Activated B cell treated with CpG ODN at 0.5 μM for 24 hours (primary cell): ENCODE data around the gene USP12. TPM values are rescaled to one million over a fixed set of nuclear protein-coding genes. Genes with fewer than 3 reads are reported as not detected.

ENCODE experiments used
- ATAC-seq: fragments of 200-7000 bp; cut with Tn5 transposase; one replicate; pipeline ENCODE4 v1.10.0; 2021; ENCODE audit warnings: low read depth, mild to moderate bottlenecking, moderate library complexity
- CTCF ChIA-PET: fragments of 350-600 bp; sonication (Branson Sonifier 250); formaldehyde crosslinking; loops from one replicate; lab custom pipeline; 2021; ENCODE audit warnings: antibody characterized with exemption; lab: Charles Lee
- POLR2A ChIA-PET: fragments of 350-600 bp; sonication (Branson Sonifier 250); formaldehyde crosslinking; loops from one replicate; lab custom pipeline; 2021; ENCODE audit warnings: antibody characterized with exemption; lab: Charles Lee
- DNase-seq: peaks from one replicate; pipeline ENCODE4 v3.0.0; 2022
- H3K27ac Mint-ChIP-seq: one replicate; pipeline ENCODE4 v1.8.0; 2020; ENCODE audit warnings: mixed read lengths
- H3K27me3 Mint-ChIP-seq: one replicate; pipeline ENCODE4 v1.8.0; 2021; ENCODE audit warnings: mixed read lengths
- H3K36me3 Mint-ChIP-seq: one replicate; pipeline ENCODE4 v1.8.0; 2021; ENCODE audit warnings: low read depth, mixed read lengths
- H3K4me1 Mint-ChIP-seq: one replicate; pipeline ENCODE4 v1.8.0; 2021; ENCODE audit warnings: mixed read lengths
- H3K4me3 Mint-ChIP-seq: one replicate; pipeline ENCODE4 v1.8.0; 2020; ENCODE audit warnings: mild to moderate bottlenecking, mixed read lengths
- H3K9me3 Mint-ChIP-seq: one replicate; pipeline ENCODE4 v1.8.0; 2020; ENCODE audit warnings: mixed read lengths
- CTCF ChIP-seq: fragments of 200-600 bp; IDR thresholded peaks from one replicate; pipeline ENCODE4 v1.8.0; 2022; ENCODE audit warnings: antibody characterized with exemption, mild to moderate bottlenecking
- intact Hi-C: fragments of 100-400 bp; cut with micrococcal nuclease; formaldehyde crosslinking; loops from one replicate; pipeline ENCODE4 v1.15.1; 2024
- total RNA-seq: library from RNA; stranded (reverse); gene quantifications from 2 replicates; pipeline ENCODE4 v1.2.3, GENCODE V29; 2022

USP12 gene
- total RNA-seq, 1 donor from 2014 or later, result 58.8 TPM

- H3K27ac Mint-ChIP-seq, result no peak overlapping the region
- no peak overlapping the region for H3K4me3 Mint-ChIP-seq
- peaks cover 4% of the 10 kb centered on the region for H3K4me1 Mint-ChIP-seq
- no peaks in the 10 kb centered on the region for H3K36me3 Mint-ChIP-seq
- H3K27me3 Mint-ChIP-seq, result no peaks in the 10 kb centered on the region
- ChIA-PET POLR2A (interaction anchor here (0.6 kb wide), 1 partner anchor 21 kb away, joined by 4 read pairs; no protein-coding TSS in a partner anchor), CTCF (no interaction called here)
- DNase-seq (no peak), ATAC-seq (no peak)
- intact Hi-C loops, result no loop called here
- TF ChIP-seq CTCF, result no peak
- H3K9me3 Mint-ChIP-seq, result no peaks in the 10 kb centered on the region
Measured at GRCh38 chr13:27018882-27019281, 152.7 kb downstream of the USP12 start.

GRCh38 chr13:27018344-27018861 is 153.2 kb downstream of the USP12 start:
- Mint-ChIP-seq H3K9me3 (no peaks in the 10 kb centered on the region), H3K36me3 (no peaks in the 10 kb centered on the region), H3K4me1 (peaks cover 4% of the 10 kb centered on the region), H3K4me3 (no peak overlapping the region), H3K27me3 (no peaks in the 10 kb centered on the region), H3K27ac (no peak overlapping the region)
- intact Hi-C loops, result no loop called here
- ChIA-PET CTCF (interaction anchor here (1.1 kb wide), 1 partner anchor 15 kb away, joined by 3 read pairs; no protein-coding TSS in a partner anchor), POLR2A (no interaction called here)
- no peak for DNase-seq
- no peak for ATAC-seq
- TF ChIP-seq CTCF, result no peak

- no peaks in the 10 kb centered on the region for H3K36me3 Mint-ChIP-seq
- POLR2A ChIA-PET, result no interaction called here
- ATAC-seq (no peak), DNase-seq (no peak)
- no peaks in the 10 kb centered on the region for H3K9me3 Mint-ChIP-seq
- peaks cover 4% of the 10 kb centered on the region for H3K4me1 Mint-ChIP-seq
- CTCF ChIA-PET, result no interaction called here
- intact Hi-C loops, result no loop called here
- H3K4me3 Mint-ChIP-seq, result no peak overlapping the region
- TF ChIP-seq CTCF, result no peak
- no peak overlapping the region for H3K27ac Mint-ChIP-seq
- no peaks in the 10 kb centered on the region for H3K27me3 Mint-ChIP-seq
Measured at GRCh38 chr13:27016875-27017274, 154.7 kb downstream of the USP12 start.

Other genes starting within 250 kb of the USP12 start
- gene RPL21, start 79.7 kb upstream of the USP12 start, total RNA-seq, result 1,996 and 2,528 TPM in 2 replicates
- gene RASL11A, start 99.0 kb upstream of the USP12 start, total RNA-seq, result 1.4 and 2.0 TPM in 2 replicates